Measurements from ENCODE around the gene KLHDC1. TPM values are rescaled to one million over a fixed set of nuclear protein-coding genes. Genes with fewer than 3 reads are reported as not detected.
A peak's percentile ranks its signal among the peaks of the same experiment; 100 is the strongest.

KLHDC1 gene
- total and polyA plus RNA-seq, 9 of the 15 experiments (the other 6 are each of a cell fraction or from before 2014, with no cell fraction given), result 0.08 to 0.41 (median 0.18) TPM

GRCh38 chr14:49688701-49689030 lies 4.3 kb upstream of the KLHDC1 start (continued):
- TF ChIP-seq RREB1 (CRISPR knock-in tag; IDR thresholded peaks at IDR 0.05) (no peak), RBM25 (IDR thresholded peaks at IDR 0.05; ENCODE audit: low read depth, low read length, severe bottlenecking) (peak; percentile 33), MAFG (tag; conservative IDR thresholded peaks at IDR 0.05) (no peak), CTBP1 (IDR thresholded peaks at IDR 0.05; ENCODE audit: borderline replicate concordance) (no peak), DPF2 (IDR thresholded peaks at IDR 0.05) (no peak), THAP12 (CRISPR knock-in tag; IDR thresholded peaks at IDR 0.05) (no peak)

Measured in K562 (cell line).